OCI-LY7 (cell line): ENCODE results near the gene SH3RF3.

ENCODE experiments used
- EZH2phosphoT487 ChIP-seq: fragments of 200-600 bp; sonication (generic); IDR thresholded peaks from 2 replicates; pipeline ENCODE4 v1.6.1; 2018; ENCODE audit warnings: low read depth, borderline replicate concordance, mild to moderate bottlenecking, mixed run types, antibody characterized with exemption, low read length, moderate library complexity, mixed read lengths
- TF ChIP-seq, protein P1 (sequence below): fragments of 200-600 bp; sonication (generic); conservative IDR thresholded peaks from 2 replicates; pipeline ENCODE4 v1.5.1; 2014; ENCODE audit warnings: mild to moderate bottlenecking, antibody characterized with exemption, low read length, moderate library complexity, mixed read lengths

- TF ChIP-seq, protein P1, sequence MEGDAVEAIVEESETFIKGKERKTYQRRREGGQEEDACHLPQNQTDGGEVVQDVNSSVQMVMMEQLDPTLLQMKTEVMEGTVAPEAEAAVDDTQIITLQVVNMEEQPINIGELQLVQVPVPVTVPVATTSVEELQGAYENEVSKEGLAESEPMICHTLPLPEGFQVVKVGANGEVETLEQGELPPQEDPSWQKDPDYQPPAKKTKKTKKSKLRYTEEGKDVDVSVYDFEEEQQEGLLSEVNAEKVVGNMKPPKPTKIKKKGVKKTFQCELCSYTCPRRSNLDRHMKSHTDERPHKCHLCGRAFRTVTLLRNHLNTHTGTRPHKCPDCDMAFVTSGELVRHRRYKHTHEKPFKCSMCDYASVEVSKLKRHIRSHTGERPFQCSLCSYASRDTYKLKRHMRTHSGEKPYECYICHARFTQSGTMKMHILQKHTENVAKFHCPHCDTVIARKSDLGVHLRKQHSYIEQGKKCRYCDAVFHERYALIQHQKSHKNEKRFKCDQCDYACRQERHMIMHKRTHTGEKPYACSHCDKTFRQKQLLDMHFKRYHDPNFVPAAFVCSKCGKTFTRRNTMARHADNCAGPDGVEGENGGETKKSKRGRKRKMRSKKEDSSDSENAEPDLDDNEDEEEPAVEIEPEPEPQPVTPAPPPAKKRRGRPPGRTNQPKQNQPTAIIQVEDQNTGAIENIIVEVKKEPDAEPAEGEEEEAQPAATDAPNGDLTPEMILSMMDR: no peak
- no peak for TF ChIP-seq EZH2phosphoT487
Observed at GRCh38 chr2:109178968-109179367, 50.0 kb downstream of the SH3RF3 start.
